Liver (tissue), 9 donors: ENCODE results near the gene CDH24. TPM values are rescaled to one million over a fixed set of nuclear protein-coding genes. Genes with fewer than 3 reads are reported as not detected.
A peak's percentile ranks its signal among the peaks of the same experiment; 100 is the strongest.

Experiments used
- DNase-seq: peaks from one replicate; pipeline ENCODE4 v3.0.0-alpha.2; 2017; ENCODE audit warnings: low spot score
- H3K27ac ChIP-seq, 2 donors: one replicate each; pipeline ENCODE4 v1.7.0; 2013; ENCODE audit warnings: inconsistent platforms in 2 of 2, low read length in 2 of 2, control low read depth in 1 of 2, low read depth in 1 of 2, mild to moderate bottlenecking in 1 of 2
- H3K27me3 ChIP-seq, 4 donors: one replicate each; pipeline versions ENCODE4 v1.6.1 to v1.7.0; 2013; ENCODE audit warnings: low read length in 3 of 4, inconsistent platforms in 1 of 4, mild to moderate bottlenecking in 1 of 4, moderate library complexity in 1 of 4; ENCODE audit not compliant: control insufficient read depth in 4 of 4, insufficient read depth in 4 of 4
- H3K36me3 ChIP-seq, 4 donors: one replicate each; pipeline versions ENCODE4 v1.6.1 to v1.7.0; 2013; ENCODE audit warnings: low read length in 3 of 4, mild to moderate bottlenecking in 3 of 4, low read depth in 1 of 4, moderate library complexity in 1 of 4; ENCODE audit not compliant: control insufficient read depth in 4 of 4, insufficient read depth in 3 of 4
- H3K4me1 ChIP-seq, 4 donors: one replicate each; pipeline versions ENCODE4 v1.6.1 to v1.7.0; 2013; ENCODE audit warnings: low read length in 3 of 4, mild to moderate bottlenecking in 3 of 4, moderate library complexity in 1 of 4; ENCODE audit not compliant: control insufficient read depth in 4 of 4, insufficient read depth in 4 of 4
- H3K4me3 ChIP-seq, 3 donors: one replicate each; pipeline versions ENCODE4 v1.6.1 to v1.7.0; 2013; ENCODE audit warnings: low read length in 3 of 3, control low read depth in 1 of 3, low read depth in 1 of 3, mild to moderate bottlenecking in 1 of 3
- H3K9ac ChIP-seq, 2 donors: one replicate each; pipeline ENCODE4 v1.7.0; 2013; ENCODE audit warnings: low read length in 2 of 2, mild to moderate bottlenecking in 2 of 2, moderate library complexity in 2 of 2, control low read depth in 1 of 2, low read depth in 1 of 2
- H3K9me3 ChIP-seq, 4 donors: one replicate each; pipeline versions ENCODE4 v1.6.1 to v1.7.0; 2013; ENCODE audit warnings: low read length in 3 of 4; ENCODE audit not compliant: control insufficient read depth in 4 of 4
- EGR1 ChIP-seq, 2 donors: IDR thresholded peaks; 2 replicates each; pipeline ENCODE4 v1.6.1; 2016 to 2018; ENCODE audit warnings: antibody characterized with exemption in 2 of 2, low read depth in 2 of 2
- FOXA1 ChIP-seq: IDR thresholded peaks from 2 replicates; pipeline ENCODE4 v1.6.1; 2016; ENCODE audit warnings: antibody characterized with exemption
- FOXA2 ChIP-seq: IDR thresholded peaks from 2 replicates; pipeline ENCODE4 v1.6.1; 2016; ENCODE audit warnings: antibody characterized with exemption
- GABPA ChIP-seq, 2 donors: IDR thresholded peaks in 1 of 2; conservative IDR thresholded peaks in 1 of 2; 2 replicates each; pipeline ENCODE4 v1.6.1; 2016; ENCODE audit warnings: antibody characterized with exemption in 2 of 2, mild to moderate bottlenecking in 1 of 2, moderate library complexity in 1 of 2
- HNF4A ChIP-seq, 2 donors: conservative IDR thresholded peaks; 2 replicates each; pipeline ENCODE4 v1.6.1; 2016; ENCODE audit warnings: antibody characterized with exemption in 2 of 2, mild to moderate bottlenecking in 2 of 2
- JUND ChIP-seq, 2 donors: IDR thresholded peaks; 2 replicates each; pipeline ENCODE4 v1.6.1; 2016; ENCODE audit warnings: antibody characterized with exemption in 2 of 2
- NR2F2 ChIP-seq: IDR thresholded peaks from 2 replicates; pipeline ENCODE4 v1.6.1; 2016; ENCODE audit warnings: antibody characterized with exemption
- RAD21 ChIP-seq, 2 donors: IDR thresholded peaks; 2 replicates each; pipeline ENCODE4 v1.6.1; 2016; ENCODE audit warnings: antibody characterized with exemption in 2 of 2, mild to moderate bottlenecking in 2 of 2
- RXRA ChIP-seq, 2 donors: IDR thresholded peaks; 2 replicates each; pipeline ENCODE4 v1.6.1; 2017 to 2018; ENCODE audit warnings: antibody characterized with exemption in 2 of 2, mild to moderate bottlenecking in 1 of 2
- YY1 ChIP-seq: IDR thresholded peaks from 2 replicates; pipeline ENCODE4 v1.6.1; 2016; ENCODE audit warnings: antibody characterized with exemption, mild to moderate bottlenecking
- WGBS: extraction: QIAGEN DNeasy Blood & Tissue Kit; methylation state at CpG from one replicate; pipeline ENCODE4 v1.1.7; 2013; 5-methylcytosine and 5-hydroxymethylcytosine counted together
- polyA plus RNA-seq, 2 donors: library from polyadenylated mRNA; stranded (reverse) in 1 of 2; unstranded in 1 of 2; fragments of 200-250 nt in 1 of 2; fragments of >200 nt in 1 of 2; fragmentation: Nextera tagmentation in 1 of 2; extraction: Ambion mirVana in 1 of 2; gene quantifications; one replicate each; pipeline versions ENCODE4 v1.2.1 to v1.2.3, GENCODE V29; 2013 to 2015
- total RNA-seq, 2 donors: library from RNA; depleted of rRNA; stranded (reverse); fragments of >200 nt; gene quantifications; one replicate each; pipeline ENCODE4 v1.2.3, GENCODE V29; 2014
- TF ChIP-seq, protein P1 (sequence below): IDR thresholded peaks from 2 replicates; pipeline ENCODE4 v1.6.1; 2016; ENCODE audit warnings: antibody characterized with exemption
- TF ChIP-seq, protein P2 (sequence below): IDR thresholded peaks from 2 replicates; pipeline ENCODE4 v1.6.1; 2016; ENCODE audit warnings: antibody characterized with exemption, mild to moderate bottlenecking
- donor health status: healthy.
- donor health status: healthy.
- donor health status: healthy.
- donor health status: healthy.
- donor health status: healthy.

The CDH24 gene
- total and polyA plus RNA-seq, 4 donors = 0.23 to 0.50 (median 0.38) TPM; not detected in 1

DNA sequence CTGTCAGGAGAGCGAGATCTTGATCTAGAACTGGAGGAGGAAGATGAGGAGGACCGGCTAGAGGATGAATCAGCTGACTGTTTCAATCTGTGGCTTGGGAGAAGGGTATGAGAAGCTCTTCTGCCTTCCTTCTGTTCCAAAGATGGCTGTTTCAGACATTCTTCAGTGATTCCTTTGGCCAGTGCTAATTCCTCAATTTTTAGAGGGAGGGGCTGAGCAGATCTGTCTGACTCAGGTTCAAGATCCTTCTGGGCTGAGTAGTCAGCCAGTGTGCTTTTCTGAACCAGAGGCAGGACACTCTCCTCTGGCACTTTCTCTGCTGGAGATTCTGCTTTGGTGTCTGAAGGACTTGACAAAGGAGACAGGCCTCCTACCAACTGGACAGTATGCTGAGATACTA, 22.4 kb upstream of the CDH24 start:
- Histone ChIP-seq H3K4me1 (no peaks in the 10 kb centered on the region), H3K27ac (no peak overlapping the region), H3K36me3 (peaks cover 12 to 79% (median 63%) of the 10 kb centered on the region in 4 donors), H3K27me3 (no peaks in the 10 kb centered on the region), H3K9ac (no peak overlapping the region), H3K9me3 (no peaks in the 10 kb centered on the region), H3K4me3 (no peak overlapping the region)
- DNase-seq = no peak
- TF ChIP-seq, protein P1, sequence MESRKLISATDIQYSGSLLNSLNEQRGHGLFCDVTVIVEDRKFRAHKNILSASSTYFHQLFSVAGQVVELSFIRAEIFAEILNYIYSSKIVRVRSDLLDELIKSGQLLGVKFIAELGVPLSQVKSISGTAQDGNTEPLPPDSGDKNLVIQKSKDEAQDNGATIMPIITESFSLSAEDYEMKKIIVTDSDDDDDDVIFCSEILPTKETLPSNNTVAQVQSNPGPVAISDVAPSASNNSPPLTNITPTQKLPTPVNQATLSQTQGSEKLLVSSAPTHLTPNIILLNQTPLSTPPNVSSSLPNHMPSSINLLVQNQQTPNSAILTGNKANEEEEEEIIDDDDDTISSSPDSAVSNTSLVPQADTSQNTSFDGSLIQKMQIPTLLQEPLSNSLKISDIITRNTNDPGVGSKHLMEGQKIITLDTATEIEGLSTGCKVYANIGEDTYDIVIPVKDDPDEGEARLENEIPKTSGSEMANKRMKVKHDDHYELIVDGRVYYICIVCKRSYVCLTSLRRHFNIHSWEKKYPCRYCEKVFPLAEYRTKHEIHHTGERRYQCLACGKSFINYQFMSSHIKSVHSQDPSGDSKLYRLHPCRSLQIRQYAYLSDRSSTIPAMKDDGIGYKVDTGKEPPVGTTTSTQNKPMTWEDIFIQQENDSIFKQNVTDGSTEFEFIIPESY = no peak
- TF ChIP-seq FOXA1 = no peak
- TF ChIP-seq YY1 = no peak
- TF ChIP-seq FOXA2 = no peak
- no peak for TF ChIP-seq EGR1 (IDR thresholded peaks at IDR 0.05; ENCODE audit: low read depth in 2 of 2)
- TF ChIP-seq HNF4A (conservative IDR thresholded peaks at IDR 0.05) = no peak
- WGBS = 93% methylated on average over 2 of the region's 2 CpGs

DNA sequence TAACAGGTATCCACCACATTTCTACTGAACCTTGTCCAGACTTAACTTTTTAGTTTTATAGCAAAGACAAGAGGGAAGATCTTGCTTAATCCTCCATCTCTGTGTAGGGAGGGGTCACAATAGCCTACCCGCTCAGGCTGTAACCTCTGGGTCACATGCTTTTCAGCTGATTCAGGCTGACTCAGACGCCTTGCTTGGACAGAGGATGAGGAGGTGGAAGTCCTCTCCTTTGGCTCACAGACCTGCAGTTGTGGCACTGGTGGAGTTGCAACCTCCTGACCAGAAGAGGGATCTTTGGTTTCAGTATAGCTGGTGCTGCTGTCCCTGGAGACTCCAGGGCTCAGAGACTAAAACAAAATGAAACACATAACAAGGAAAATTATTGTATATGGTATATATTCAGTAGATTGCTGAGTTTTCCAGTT, 21.4 kb upstream of the CDH24 start:
- TF ChIP-seq JUND (IDR thresholded peaks at IDR 0.05) (peak in 1 of 2 donors; percentile 60), NR2F2 (peak; percentile 48), HNF4A (conservative IDR thresholded peaks at IDR 0.05) (peak in 1 of 2 donors; percentile 60), YY1 (peak; percentile 20), GABPA (IDR thresholded peaks at IDR 0.05 in 1 of 2, conservative IDR thresholded peaks at IDR 0.05 in 1 of 2) (no peak), EGR1 (IDR thresholded peaks at IDR 0.05; ENCODE audit: low read depth in 2 of 2) (no peak), RXRA (IDR thresholded peaks at IDR 0.05) (peak in 1 of 2 donors; percentile 72), RAD21 (IDR thresholded peaks at IDR 0.05) (no peak)
- TF ChIP-seq, protein P2, sequence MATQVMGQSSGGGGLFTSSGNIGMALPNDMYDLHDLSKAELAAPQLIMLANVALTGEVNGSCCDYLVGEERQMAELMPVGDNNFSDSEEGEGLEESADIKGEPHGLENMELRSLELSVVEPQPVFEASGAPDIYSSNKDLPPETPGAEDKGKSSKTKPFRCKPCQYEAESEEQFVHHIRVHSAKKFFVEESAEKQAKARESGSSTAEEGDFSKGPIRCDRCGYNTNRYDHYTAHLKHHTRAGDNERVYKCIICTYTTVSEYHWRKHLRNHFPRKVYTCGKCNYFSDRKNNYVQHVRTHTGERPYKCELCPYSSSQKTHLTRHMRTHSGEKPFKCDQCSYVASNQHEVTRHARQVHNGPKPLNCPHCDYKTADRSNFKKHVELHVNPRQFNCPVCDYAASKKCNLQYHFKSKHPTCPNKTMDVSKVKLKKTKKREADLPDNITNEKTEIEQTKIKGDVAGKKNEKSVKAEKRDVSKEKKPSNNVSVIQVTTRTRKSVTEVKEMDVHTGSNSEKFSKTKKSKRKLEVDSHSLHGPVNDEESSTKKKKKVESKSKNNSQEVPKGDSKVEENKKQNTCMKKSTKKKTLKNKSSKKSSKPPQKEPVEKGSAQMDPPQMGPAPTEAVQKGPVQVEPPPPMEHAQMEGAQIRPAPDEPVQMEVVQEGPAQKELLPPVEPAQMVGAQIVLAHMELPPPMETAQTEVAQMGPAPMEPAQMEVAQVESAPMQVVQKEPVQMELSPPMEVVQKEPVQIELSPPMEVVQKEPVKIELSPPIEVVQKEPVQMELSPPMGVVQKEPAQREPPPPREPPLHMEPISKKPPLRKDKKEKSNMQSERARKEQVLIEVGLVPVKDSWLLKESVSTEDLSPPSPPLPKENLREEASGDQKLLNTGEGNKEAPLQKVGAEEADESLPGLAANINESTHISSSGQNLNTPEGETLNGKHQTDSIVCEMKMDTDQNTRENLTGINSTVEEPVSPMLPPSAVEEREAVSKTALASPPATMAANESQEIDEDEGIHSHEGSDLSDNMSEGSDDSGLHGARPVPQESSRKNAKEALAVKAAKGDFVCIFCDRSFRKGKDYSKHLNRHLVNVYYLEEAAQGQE = no peak
- Histone ChIP-seq H3K27me3 (no peaks in the 10 kb centered on the region), H3K36me3 (peaks cover 8 to 78% (median 65%) of the 10 kb centered on the region in 4 donors), H3K4me1 (no peaks in the 10 kb centered on the region), H3K27ac (peak overlapping the region in 1 of 2 donors; percentile 26), H3K4me3 (no peak overlapping the region), H3K9me3 (no peaks in the 10 kb centered on the region), H3K9ac (no peak overlapping the region)
- 26% methylated on average over 2 of the region's 2 CpGs for WGBS
- no peak for DNase-seq

DNA sequence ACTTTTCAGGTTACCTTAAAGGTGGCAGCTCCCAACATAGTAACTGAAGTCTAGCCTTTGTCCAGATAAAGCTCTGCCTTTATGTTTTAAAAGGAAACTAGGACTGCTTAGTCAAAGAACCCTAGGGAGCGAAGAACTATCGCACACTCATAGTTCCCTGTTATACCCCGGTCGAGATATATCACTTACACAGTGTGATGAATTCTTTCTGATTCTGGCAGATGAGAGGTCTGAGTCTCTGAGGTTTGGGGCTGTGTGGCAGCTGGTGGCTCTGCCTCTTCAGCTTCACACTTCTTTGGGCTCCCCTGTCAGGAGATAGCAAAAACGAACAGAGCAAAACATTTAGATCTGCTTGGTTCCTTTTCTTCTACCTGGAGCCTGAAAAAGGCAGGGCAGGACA, 20.6 kb upstream of the CDH24 start:
- TF ChIP-seq FOXA2 = no peak
- TF ChIP-seq RAD21 (IDR thresholded peaks at IDR 0.05) = no peak
- peak overlapping the region in 1 of 2 donors; percentile 26 for H3K27ac ChIP-seq

More for the DNA sequence above, 20.6 kb upstream of the CDH24 start:
- H3K27me3 ChIP-seq = no peaks in the 10 kb centered on the region
- no peak overlapping the region for H3K4me3 ChIP-seq
- WGBS = 82% methylated on average over 5 of the region's 5 CpGs
- no peak for DNase-seq
- H3K36me3 ChIP-seq = peaks cover 8 to 74% (median 64%) of the 10 kb centered on the region in 4 donors
- peaks cover 0 to under 1% (median 0%) of the 10 kb centered on the region in 4 donors for H3K4me1 ChIP-seq
- no peaks in the 10 kb centered on the region for H3K9me3 ChIP-seq
- H3K9ac ChIP-seq = no peak overlapping the region
